GM20000 (cell line): ENCODE data around the gene MUC12.
"Not testable (repeated sequence)": the region's sequence is repeated elsewhere in the genome, so short reads cannot be mapped to it uniquely, and the experiment has no call there.

ENCODE experiments used
- DNase-seq: peaks from one replicate; pipeline ENCODE4 v3.0.0; 2012; ENCODE audit warnings: low spot score
- CTCF ChIP-seq: IDR thresholded peaks from 2 replicates; pipeline ENCODE4 v1.5.1; 2012; ENCODE audit warnings: mild to moderate bottlenecking, control low read depth; ENCODE audit errors: extremely low read depth, missing control alignments

Gene MUC12

GRCh38 chr7:100978300-100978699 is 8.9 kb downstream of the MUC12 start:
- no peak for TF ChIP-seq CTCF
- DNase-seq = no peak

- TF ChIP-seq CTCF = no peak
- no peak for DNase-seq
Observed at GRCh38 chr7:100983451-100984187, 14.3 kb downstream of the MUC12 start.

GRCh38 chr7:100984241-100984918 is 15.0 kb downstream of the MUC12 start:
- DNase-seq = not testable (repeated sequence)

- DNase-seq = not testable (repeated sequence)
Observed at GRCh38 chr7:100985033-100985797, 15.8 kb downstream of the MUC12 start.

- TF ChIP-seq CTCF = no peak
- no peak for DNase-seq
Observed at GRCh38 chr7:100991631-100992030, 22.3 kb downstream of the MUC12 start.

- not testable (repeated sequence) for DNase-seq
Observed at GRCh38 chr7:100992280-100992679, 22.9 kb downstream of the MUC12 start.

GRCh38 chr7:100994671-100995070 is 25.3 kb downstream of the MUC12 start:
- DNase-seq = not testable (repeated sequence)

- DNase-seq = not testable (repeated sequence)
Observed at GRCh38 chr7:100998530-100998929, 29.2 kb downstream of the MUC12 start.

GRCh38 chr7:100999334-100999733 is 30.0 kb downstream of the MUC12 start:
- not testable (repeated sequence) for DNase-seq

- DNase-seq = not testable (repeated sequence)
Observed at GRCh38 chr7:101000025-101000424, 30.7 kb downstream of the MUC12 start.

GRCh38 chr7:101002333-101002732 is 33.0 kb downstream of the MUC12 start:
- not testable (repeated sequence) for DNase-seq

GRCh38 chr7:101007361-101007760 is 38.0 kb downstream of the MUC12 start:
- DNase-seq = not testable (repeated sequence)
